ENCODE data around the gene ZBTB16. TPM values are rescaled to one million over a fixed set of nuclear protein-coding genes. Genes with fewer than 3 reads are reported as not detected.

ZBTB16 gene
- total and polyA plus RNA-seq, 2 of the 13 experiments (the other 11 are each of a cell fraction or from before 2014, with no cell fraction given) = not detected

- TF ChIP-seq ZHX2 (IDR thresholded peaks at IDR 0.05; ENCODE audit: low read depth) = no peak
- no peak for TF ChIP-seq ZHX2 (CRISPR knock-in tag; IDR thresholded peaks at IDR 0.05; ENCODE audit: borderline replicate concordance)
- TF ChIP-seq ZSCAN25 (CRISPR knock-in tag; IDR thresholded peaks at IDR 0.05) = 0 out of 2 replicates have a peak, but pooled peaks have one; percentile 34
- 0 out of 2 replicates have a peak, but pooled peaks have one; percentile 13 for TF ChIP-seq ZNF121 (CRISPR knock-in tag; IDR thresholded peaks at IDR 0.05)
- peak; percentile 47; the same call in 1 of the 2 replicates for TF ChIP-seq ZFY (CRISPR knock-in tag; IDR thresholded peaks at IDR 0.05)
Measured at GRCh38 chr11:114036147-114036811, 23.2 kb upstream of the ZBTB16 start (continued).

GRCh38 chr11:114036958-114037357, 22.6 kb upstream of the ZBTB16 start:
- in situ Hi-C loops (cut with HindIII; ENCODE audit: extremely low pct_ligation_motif_present, low pct_unique_long_range_greater_than_20kb) = loop anchor here (5.0 kb wide), 2 partner anchors 145 to 225 kb away; no protein-coding TSS in a partner anchor
- no peak overlapping the region for H3K9ac ChIP-seq (ENCODE audit: insufficient read depth, low read depth, low read length)
- TF ChIP-seq ZBTB8A (CRISPR knock-in tag; IDR thresholded peaks at IDR 0.05; ENCODE audit: borderline replicate concordance, low read depth) = no peak
- TF ChIP-seq CREB1 (IDR thresholded peaks at IDR 0.05) = no peak
- TF ChIP-seq CREB1 (CRISPR knock-in tag; IDR thresholded peaks at IDR 0.05) = no peak
- TF ChIP-seq ZNF460 (CRISPR knock-in tag; IDR thresholded peaks at IDR 0.05; ENCODE audit: borderline replicate concordance) = no peak
- TF ChIP-seq SALL2 (CRISPR knock-in tag; IDR thresholded peaks at IDR 0.05) = no peak
- TF ChIP-seq ZSCAN31 (CRISPR knock-in tag; IDR thresholded peaks at IDR 0.05; ENCODE audit: low read depth) = no peak
- no peak for TF ChIP-seq CERS6 (CRISPR knock-in tag; IDR thresholded peaks at IDR 0.05)
- TF ChIP-seq ZFP82 (CRISPR knock-in tag; IDR thresholded peaks at IDR 0.05; ENCODE audit: borderline replicate concordance) = no peak
- TF ChIP-seq ZNF343 (CRISPR knock-in tag; IDR thresholded peaks at IDR 0.05) = no peak
- TF ChIP-seq ZBTB38 (CRISPR knock-in tag; IDR thresholded peaks at IDR 0.05) = no peak
- no peak for TF ChIP-seq RFXANK (CRISPR knock-in tag; IDR thresholded peaks at IDR 0.05)
- no peak for TF ChIP-seq ZNF777 (CRISPR knock-in tag; IDR thresholded peaks at IDR 0.05)

More at GRCh38 chr11:114036958-114037357, 22.6 kb upstream of the ZBTB16 start:
- H3K27ac ChIP-seq (ENCODE audit: extremely low read length, insufficient read depth, low read length) = no peak overlapping the region
- ATAC-seq (no peak), FAIRE-seq (no peak), DNase-seq (ENCODE audit: low spot score) (no peak)
- H3K4me2 ChIP-seq (ENCODE audit: low read depth, low read length) = no peak overlapping the region
- peaks cover 5% of the 10 kb centered on the region; the same call in 1 of the 2 replicates for H3K4me1 ChIP-seq (ENCODE audit: insufficient read depth, low read length)
- WGBS (ENCODE audit: low lambda C conversion rate) = 87% methylated on average over 3 of the region's 3 CpGs
- H3K36me3 ChIP-seq (replicated peaks in 1 of 2; ENCODE audit: control insufficient read depth in 1 of 2, insufficient read depth in 2 of 2, low read length in 2 of 2) = no peaks in the 10 kb centered on the region
- no peak overlapping the region for H3K4me3 ChIP-seq (replicated peaks in 1 of 3; ENCODE audit: insufficient read depth in 1 of 3, low read depth in 2 of 3, low read length in 3 of 3)
- no peaks in the 10 kb centered on the region for H3K9me3 ChIP-seq (ENCODE audit: low read length)
- CTCF ChIA-PET (ENCODE audit: low intra/inter-chr PET ratio, low total read pairs) = interaction anchor here (2.1 to 2.4 kb wide), 2 partner anchors 143 to 225 kb away, joined by 10 to 46 read pairs; no protein-coding TSS in a partner anchor
- intact Hi-C loops (cut with micrococcal nuclease; ENCODE audit: unreplicated experiment) = loop anchor here (1.0 kb wide), 2 partner anchors 143 to 224 kb away; no protein-coding TSS in a partner anchor
- H4K20me1 ChIP-seq (ENCODE audit: insufficient read depth, low read length) = no peaks in the 10 kb centered on the region
- no peak overlapping the region for H2AFZ ChIP-seq (ENCODE audit: low read length)
- H3K27me3 ChIP-seq (ENCODE audit: control insufficient read depth in 1 of 2, insufficient read depth in 2 of 2, low read length in 2 of 2) = peaks cover 0 to 10% of the 10 kb centered on the region in 2 experiments; a peak in 1 of 5 replicates
- H3K79me2 ChIP-seq (ENCODE audit: insufficient read depth, low read length) = no peaks in the 10 kb centered on the region
- POLR2A ChIA-PET = no interaction called here
- no TSS peak for BruUV-seq (replicated peaks)

All from HepG2 (cell line).